Muscle of arm (tissue), 12 donors: ENCODE results near the gene SLC38A2. TPM values are rescaled to one million over a fixed set of nuclear protein-coding genes. Genes with fewer than 3 reads are reported as not detected.

Source experiments
- DNase-seq: peaks from one replicate; pipeline ENCODE4 v3.0.0-alpha.2; 2013
- polyA plus RNA-seq, 12 donors: library from polyadenylated mRNA; unstranded; fragments of 120-200 nt; gene quantifications; one replicate each; pipeline ENCODE4 v1.2.1, GENCODE V29; 2013; ENCODE audit not compliant: insufficient read length in 12 of 12

Gene SLC38A2
- polyA plus RNA-seq, 12 donors, result 84.4 to 196 (median 134) TPM; not detected in 1

GRCh38 chr12:46379352-46379751, 6.8 kb upstream of the SLC38A2 start:
- no peak for DNase-seq

- DNase-seq, result no peak
Observed at GRCh38 chr12:46378530-46378929, 6.0 kb upstream of the SLC38A2 start.

- no peak for DNase-seq
Observed at GRCh38 chr12:46377678-46378077, 5.1 kb upstream of the SLC38A2 start.

GRCh38 chr12:46376579-46376978, 4.0 kb upstream of the SLC38A2 start:
- no peak for DNase-seq

GRCh38 chr12:46374711-46375110, 2.1 kb upstream of the SLC38A2 start:
- no peak for DNase-seq

GRCh38 chr12:46374310-46374709, 1.7 kb upstream of the SLC38A2 start:
- DNase-seq, result no peak

GRCh38 chr12:46373301-46374296, 1.0 kb upstream of the SLC38A2 start:
- peak; percentile 56 for DNase-seq

GRCh38 chr12:46371718-46372543, 642 bp downstream of the SLC38A2 start:
- DNase-seq, result peak; percentile 57

- peak; percentile 89 for DNase-seq
Observed at GRCh38 chr12:46370792-46371717, 1.5 kb downstream of the SLC38A2 start.

GRCh38 chr12:46370380-46370734, 2.2 kb downstream of the SLC38A2 start:
- no peak for DNase-seq

- no peak for DNase-seq
Observed at GRCh38 chr12:46369474-46370379, 2.8 kb downstream of the SLC38A2 start.

GRCh38 chr12:46369095-46369473, 3.5 kb downstream of the SLC38A2 start:
- DNase-seq, result no peak

- no peak for DNase-seq
Observed at GRCh38 chr12:46368684-46369083, 3.9 kb downstream of the SLC38A2 start.

GRCh38 chr12:46368138-46368537, 4.4 kb downstream of the SLC38A2 start:
- no peak for DNase-seq

GRCh38 chr12:46367351-46368029, 5.1 kb downstream of the SLC38A2 start:
- no peak for DNase-seq

GRCh38 chr12:46366771-46367170, 5.8 kb downstream of the SLC38A2 start:
- DNase-seq, result no peak

GRCh38 chr12:46365951-46366379, 6.6 kb downstream of the SLC38A2 start:
- DNase-seq, result no peak

- DNase-seq, result no peak
Observed at GRCh38 chr12:46364777-46365580, 7.6 kb downstream of the SLC38A2 start.

- DNase-seq, result no peak
Observed at GRCh38 chr12:46364300-46364696, 8.3 kb downstream of the SLC38A2 start.
